Stimulated activated naive CD8-positive, alpha-beta T cell treated with anti-CD3 and anti-CD28 coated beads, Interleukin-15, Interleukin-2, amounts not matched to agents 100 ng/mL and 50 ng/mL, for 24 hours (primary cell): Measurements from ENCODE around the gene ATAD2B.

ENCODE experiments used
- H3K27ac Mint-ChIP-seq: one replicate; pipeline ENCODE4 v1.8.0; 2021; ENCODE audit warnings: mild to moderate bottlenecking, mixed read lengths
- H3K27me3 Mint-ChIP-seq: one replicate; pipeline ENCODE4 v1.8.0; 2021; ENCODE audit warnings: mixed read lengths
- H3K36me3 Mint-ChIP-seq: one replicate; pipeline ENCODE4 v1.8.0; 2021; ENCODE audit warnings: low read depth, mixed read lengths
- H3K4me1 Mint-ChIP-seq: one replicate; pipeline ENCODE4 v1.8.0; 2021; ENCODE audit warnings: low read depth, mixed read lengths
- H3K4me3 Mint-ChIP-seq: one replicate; pipeline ENCODE4 v1.8.0; 2021; ENCODE audit warnings: mild to moderate bottlenecking, mixed read lengths
- H3K9me3 Mint-ChIP-seq: one replicate; pipeline ENCODE4 v1.8.0; 2021; ENCODE audit warnings: mixed read lengths

Gene ATAD2B

GRCh38 chr2:23867449-23867848 lies 59.5 kb downstream of the ATAD2B start:
- Mint-ChIP-seq H3K36me3 (peaks cover 46% of the 10 kb centered on the region), H3K4me3 (no peak overlapping the region), H3K4me1 (no peaks in the 10 kb centered on the region), H3K27ac (no peak overlapping the region), H3K27me3 (no peaks in the 10 kb centered on the region), H3K9me3 (no peaks in the 10 kb centered on the region)

DNA sequence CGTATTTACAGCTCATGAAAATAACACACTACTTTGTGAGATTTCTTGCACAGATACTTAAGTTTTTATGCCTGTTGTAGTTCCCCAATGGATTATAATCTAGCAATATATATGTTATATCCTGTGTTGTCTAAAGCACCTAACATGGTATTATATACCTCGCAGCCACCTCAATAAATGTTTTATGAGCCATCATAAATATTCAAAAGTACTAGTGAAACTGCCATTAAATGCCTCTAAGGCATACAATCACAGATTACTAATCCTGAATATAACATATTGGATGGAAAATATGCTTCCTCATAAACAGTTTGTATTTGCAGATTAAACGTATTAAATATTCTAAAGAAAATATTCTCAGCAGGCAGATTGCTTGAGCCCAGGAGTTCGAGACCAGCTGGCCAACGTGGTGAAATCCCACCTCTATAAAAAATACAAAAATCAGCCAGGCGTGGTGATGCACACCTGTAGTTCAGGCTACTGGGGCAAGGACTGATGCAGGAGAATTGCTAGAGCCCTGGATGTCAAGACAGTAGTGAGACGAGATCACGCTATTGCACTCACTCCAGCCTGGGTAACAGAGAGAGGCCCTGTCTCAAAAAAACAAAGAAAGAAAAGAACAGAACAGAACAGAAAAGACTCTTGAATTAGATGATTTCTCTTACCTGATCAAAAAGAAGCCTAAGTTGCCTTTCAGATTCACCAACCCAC lies 64.1 kb downstream of the ATAD2B start:
- H3K27me3 Mint-ChIP-seq = no peaks in the 10 kb centered on the region
- H3K27ac Mint-ChIP-seq = no peak overlapping the region
- no peaks in the 10 kb centered on the region for H3K4me1 Mint-ChIP-seq
- H3K9me3 Mint-ChIP-seq = no peaks in the 10 kb centered on the region
- H3K4me3 Mint-ChIP-seq = no peak overlapping the region
- peaks cover 40% of the 10 kb centered on the region for H3K36me3 Mint-ChIP-seq

DNA sequence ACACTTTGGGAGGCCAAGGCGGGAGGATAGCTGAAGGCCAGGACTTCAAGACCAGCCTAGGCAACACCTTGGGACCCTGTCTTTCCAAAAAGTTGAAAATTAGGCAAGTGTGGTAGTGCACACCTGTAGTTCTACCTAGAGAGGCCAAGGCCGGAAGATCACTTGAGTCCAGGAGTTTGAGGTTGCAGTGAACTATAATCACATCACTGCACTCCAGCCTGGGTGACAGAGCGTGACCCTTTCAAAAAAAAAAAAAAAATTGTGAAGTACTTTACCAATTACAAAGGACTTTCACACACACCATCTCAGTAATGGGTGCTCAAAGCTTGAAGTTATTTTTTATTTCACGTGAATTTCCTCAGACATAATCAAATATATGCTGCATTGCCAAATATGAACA lies 65.0 kb downstream of the ATAD2B start:
- no peak overlapping the region for H3K27ac Mint-ChIP-seq

DNA sequence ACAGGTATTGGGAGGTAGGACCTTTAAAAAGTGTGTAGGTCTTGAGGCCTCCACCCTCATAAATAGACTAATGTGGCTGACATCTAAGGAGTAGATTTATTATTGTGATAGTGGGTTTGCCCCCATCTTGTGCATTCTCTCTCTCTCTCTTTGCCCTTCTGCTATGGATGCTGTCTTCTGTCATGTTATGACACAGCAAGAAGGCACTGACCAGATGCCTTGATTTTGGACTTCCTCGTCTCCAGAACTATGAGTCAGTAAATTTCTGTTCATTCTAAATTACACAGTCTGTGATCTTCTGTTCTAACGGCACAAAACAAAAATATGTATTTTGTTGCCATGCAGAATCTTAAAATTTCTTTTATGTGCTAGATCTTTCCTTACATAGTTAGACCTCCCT lies 66.9 kb downstream of the ATAD2B start:
- no peaks in the 10 kb centered on the region for H3K27me3 Mint-ChIP-seq

More for the DNA sequence above, 65.0 kb downstream of the ATAD2B start:
- peaks cover 34% of the 10 kb centered on the region for H3K36me3 Mint-ChIP-seq
- no peaks in the 10 kb centered on the region for H3K27me3 Mint-ChIP-seq
- no peaks in the 10 kb centered on the region for H3K4me1 Mint-ChIP-seq
- no peaks in the 10 kb centered on the region for H3K9me3 Mint-ChIP-seq
- H3K4me3 Mint-ChIP-seq = no peak overlapping the region

GRCh38 chr2:23859234-23859633 lies 67.7 kb downstream of the ATAD2B start:
- Mint-ChIP-seq H3K27me3 (no peaks in the 10 kb centered on the region), H3K9me3 (no peaks in the 10 kb centered on the region)

More for the DNA sequence above, 66.9 kb downstream of the ATAD2B start:
- H3K27ac Mint-ChIP-seq = peak overlapping the region; percentile 19
- H3K4me1 Mint-ChIP-seq = no peaks in the 10 kb centered on the region
- H3K9me3 Mint-ChIP-seq = no peaks in the 10 kb centered on the region
- no peak overlapping the region for H3K4me3 Mint-ChIP-seq
- H3K36me3 Mint-ChIP-seq = peaks cover 38% of the 10 kb centered on the region

DNA sequence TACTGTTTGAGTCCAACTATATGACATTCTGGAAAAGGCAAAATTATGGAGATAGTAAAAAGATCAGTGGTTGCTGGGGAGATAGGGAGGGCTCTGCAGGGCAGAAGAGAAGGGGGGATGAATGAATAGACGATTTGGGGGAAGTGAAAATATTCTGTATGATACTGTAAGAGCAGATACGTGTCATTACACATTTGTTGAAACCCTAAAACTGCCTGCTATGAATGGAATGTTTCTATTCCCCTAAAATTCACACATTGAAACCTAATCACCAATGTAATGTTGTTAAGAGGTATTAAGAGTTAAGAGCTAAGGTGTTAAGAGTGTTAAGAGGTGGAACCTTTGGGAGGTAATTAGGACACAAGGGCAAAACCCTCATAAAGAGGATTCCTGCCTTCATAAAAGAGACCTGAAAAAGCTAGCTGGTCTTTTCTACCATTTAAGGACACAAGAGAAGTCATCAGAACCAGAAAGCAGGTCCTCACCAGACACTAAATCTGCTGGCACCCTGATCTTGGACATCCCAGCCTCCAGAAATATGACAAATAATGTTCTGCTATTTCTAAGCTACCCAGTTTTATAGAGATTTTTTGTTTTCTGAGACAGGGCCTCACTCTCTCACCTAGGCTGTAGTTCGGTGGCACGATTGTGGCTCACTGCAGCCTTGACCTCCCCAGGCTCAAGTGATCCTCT lies 76.2 kb downstream of the ATAD2B start:
- Mint-ChIP-seq H3K27me3 (no peaks in the 10 kb centered on the region), H3K36me3 (peaks cover 21% of the 10 kb centered on the region), H3K9me3 (no peaks in the 10 kb centered on the region), H3K27ac (no peak overlapping the region), H3K4me3 (no peak overlapping the region), H3K4me1 (peaks cover 5% of the 10 kb centered on the region)

More at GRCh38 chr2:23859234-23859633, 67.7 kb downstream of the ATAD2B start:
- H3K4me1 Mint-ChIP-seq = no peaks in the 10 kb centered on the region
- no peak overlapping the region for H3K4me3 Mint-ChIP-seq
- no peak overlapping the region for H3K27ac Mint-ChIP-seq
- H3K36me3 Mint-ChIP-seq = peaks cover 38% of the 10 kb centered on the region

- Mint-ChIP-seq H3K27ac (no peak overlapping the region), H3K36me3 (peaks cover 40% of the 10 kb centered on the region), H3K4me1 (peaks cover 6% of the 10 kb centered on the region)
These were observed 82.0 kb downstream of the ATAD2B start for GRCh38 chr2:23844905-23845304.

GRCh38 chr2:23843051-23843976 lies 83.6 kb downstream of the ATAD2B start:
- Mint-ChIP-seq H3K4me1 (peaks cover 6% of the 10 kb centered on the region), H3K9me3 (peaks cover 6% of the 10 kb centered on the region), H3K27ac (no peak overlapping the region), H3K36me3 (peaks cover 44% of the 10 kb centered on the region), H3K27me3 (no peaks in the 10 kb centered on the region), H3K4me3 (no peak overlapping the region)

More at GRCh38 chr2:23844905-23845304, 82.0 kb downstream of the ATAD2B start:
- H3K9me3 Mint-ChIP-seq = peaks cover 6% of the 10 kb centered on the region
- H3K4me3 Mint-ChIP-seq = no peak overlapping the region
- no peaks in the 10 kb centered on the region for H3K27me3 Mint-ChIP-seq

- Mint-ChIP-seq H3K4me1 (peaks cover 6% of the 10 kb centered on the region), H3K36me3 (peaks cover 43% of the 10 kb centered on the region)
These were observed 86.9 kb downstream of the ATAD2B start for GRCh38 chr2:23839919-23840578.

DNA sequence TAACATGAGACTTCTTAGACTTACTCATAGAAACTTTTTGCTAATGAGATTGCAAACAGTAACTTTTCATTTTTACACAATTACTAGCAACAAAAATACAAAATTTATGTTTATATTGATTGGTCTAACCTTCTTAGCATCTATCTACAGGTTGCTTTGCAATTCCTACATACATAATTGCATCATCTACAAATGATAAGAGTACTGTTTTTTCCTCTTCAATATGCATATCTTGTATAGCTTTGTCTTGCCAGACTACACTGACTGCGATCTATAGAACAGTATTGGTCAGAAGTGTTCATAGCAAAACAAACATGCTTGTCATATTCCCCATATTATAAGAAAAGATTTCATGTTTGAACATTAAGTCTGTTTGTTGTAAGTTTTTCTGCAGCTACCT lies 87.9 kb downstream of the ATAD2B start:
- no peaks in the 10 kb centered on the region for H3K27me3 Mint-ChIP-seq
- H3K4me3 Mint-ChIP-seq = no peak overlapping the region
- H3K27ac Mint-ChIP-seq = no peak overlapping the region
- H3K4me1 Mint-ChIP-seq = peaks cover 6% of the 10 kb centered on the region
- H3K36me3 Mint-ChIP-seq = peaks cover 33% of the 10 kb centered on the region
- H3K9me3 Mint-ChIP-seq = no peaks in the 10 kb centered on the region

More at GRCh38 chr2:23839919-23840578, 86.9 kb downstream of the ATAD2B start:
- Mint-ChIP-seq H3K9me3 (peaks cover 6% of the 10 kb centered on the region), H3K27ac (no peak overlapping the region), H3K27me3 (no peaks in the 10 kb centered on the region), H3K4me3 (no peak overlapping the region)

DNA sequence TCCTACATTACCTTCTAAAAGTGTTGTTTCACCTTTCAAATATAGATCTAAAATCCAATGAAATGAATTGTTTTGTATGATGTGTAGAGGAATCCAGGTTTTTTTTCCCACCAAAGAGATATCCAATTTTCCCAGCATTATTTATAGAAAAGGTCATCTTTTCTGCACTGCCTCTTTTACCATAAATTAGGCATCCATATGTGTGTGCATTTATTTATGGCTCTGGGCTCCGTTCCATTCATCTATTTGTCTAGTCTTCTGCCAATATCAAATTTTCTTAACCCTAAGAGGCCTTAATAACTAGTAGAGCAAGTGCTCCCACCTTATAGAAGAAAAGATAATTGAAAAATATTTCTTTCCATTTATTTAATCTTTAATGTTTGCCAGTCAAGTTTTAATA lies 88.3 kb downstream of the ATAD2B start:
- Mint-ChIP-seq H3K36me3 (peaks cover 32% of the 10 kb centered on the region), H3K9me3 (no peaks in the 10 kb centered on the region), H3K4me3 (no peak overlapping the region), H3K27me3 (no peaks in the 10 kb centered on the region), H3K27ac (no peak overlapping the region), H3K4me1 (peaks cover 6% of the 10 kb centered on the region)

DNA sequence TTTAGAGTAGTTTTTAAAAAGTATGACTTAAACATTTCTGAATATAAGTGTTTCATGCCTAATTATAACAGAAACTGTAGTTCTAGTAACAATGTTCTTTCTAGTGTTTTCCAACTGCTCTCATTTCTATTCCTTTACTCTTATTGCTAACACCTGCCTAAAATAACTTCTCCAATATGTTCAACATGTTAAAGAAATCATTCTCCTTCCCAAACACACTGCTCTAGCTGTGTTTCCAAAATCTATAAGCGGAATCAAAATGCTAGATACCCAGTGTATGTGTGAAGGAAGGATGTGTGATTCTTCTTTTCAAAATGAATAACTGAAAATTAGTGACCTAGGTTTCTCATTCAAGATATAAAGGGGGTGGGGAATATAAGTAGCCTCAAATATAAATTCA lies 89.1 kb downstream of the ATAD2B start:
- H3K4me1 Mint-ChIP-seq = no peaks in the 10 kb centered on the region
- no peaks in the 10 kb centered on the region for H3K27me3 Mint-ChIP-seq
- no peaks in the 10 kb centered on the region for H3K9me3 Mint-ChIP-seq
- no peak overlapping the region for H3K4me3 Mint-ChIP-seq
- no peak overlapping the region for H3K27ac Mint-ChIP-seq
- peaks cover 25% of the 10 kb centered on the region for H3K36me3 Mint-ChIP-seq

DNA sequence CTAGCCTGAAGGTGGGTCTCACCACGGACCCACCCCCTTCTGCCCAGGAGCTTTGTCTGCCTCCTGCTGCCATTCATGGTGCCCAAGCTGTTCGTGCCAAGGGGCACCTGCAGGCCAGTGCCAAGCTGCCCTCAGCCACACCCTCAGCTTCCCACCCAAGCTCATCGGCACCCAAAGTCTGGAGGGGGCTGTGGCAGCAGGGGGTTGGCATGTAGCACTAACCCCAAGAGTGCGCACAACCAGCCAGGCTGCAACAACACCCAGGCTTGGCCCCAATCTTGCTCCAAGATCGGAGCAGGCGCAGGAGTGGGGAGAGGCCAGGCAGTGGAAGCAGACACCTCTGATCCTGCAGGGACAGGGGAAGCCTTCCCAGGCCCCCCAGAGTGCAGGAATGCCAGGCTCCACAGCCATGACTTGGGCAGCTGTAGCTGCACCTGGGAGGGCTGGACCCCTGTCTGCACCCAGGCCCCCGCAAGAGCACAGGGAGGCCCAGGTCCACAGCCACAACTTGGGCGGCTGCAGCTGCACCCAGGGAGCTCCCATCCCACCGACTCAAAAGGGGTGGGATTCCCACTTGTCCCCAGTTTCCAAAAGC lies 89.9 kb downstream of the ATAD2B start:
- no peaks in the 10 kb centered on the region for H3K27me3 Mint-ChIP-seq
- peaks cover 25% of the 10 kb centered on the region for H3K36me3 Mint-ChIP-seq
- H3K9me3 Mint-ChIP-seq = no peaks in the 10 kb centered on the region
- no peak overlapping the region for H3K4me3 Mint-ChIP-seq
- no peaks in the 10 kb centered on the region for H3K4me1 Mint-ChIP-seq
- no peak overlapping the region for H3K27ac Mint-ChIP-seq

GRCh38 chr2:23836505-23836904 lies 90.4 kb downstream of the ATAD2B start:
- peaks cover 4% of the 10 kb centered on the region for H3K4me1 Mint-ChIP-seq
- no peaks in the 10 kb centered on the region for H3K9me3 Mint-ChIP-seq
- no peaks in the 10 kb centered on the region for H3K27me3 Mint-ChIP-seq
- H3K27ac Mint-ChIP-seq = no peak overlapping the region
- H3K36me3 Mint-ChIP-seq = peaks cover 26% of the 10 kb centered on the region
- H3K4me3 Mint-ChIP-seq = no peak overlapping the region
